ENCODE results near the gene AUTS2. TPM values are rescaled to one million over a fixed set of nuclear protein-coding genes. Genes with fewer than 3 reads are reported as not detected.
A peak's percentile ranks its signal among the peaks of the same experiment; 100 is the strongest.

AUTS2 gene
- total and polyA plus RNA-seq, 4 donors: 4.9 to 24.4 (median 7.0) TPM

DNA sequence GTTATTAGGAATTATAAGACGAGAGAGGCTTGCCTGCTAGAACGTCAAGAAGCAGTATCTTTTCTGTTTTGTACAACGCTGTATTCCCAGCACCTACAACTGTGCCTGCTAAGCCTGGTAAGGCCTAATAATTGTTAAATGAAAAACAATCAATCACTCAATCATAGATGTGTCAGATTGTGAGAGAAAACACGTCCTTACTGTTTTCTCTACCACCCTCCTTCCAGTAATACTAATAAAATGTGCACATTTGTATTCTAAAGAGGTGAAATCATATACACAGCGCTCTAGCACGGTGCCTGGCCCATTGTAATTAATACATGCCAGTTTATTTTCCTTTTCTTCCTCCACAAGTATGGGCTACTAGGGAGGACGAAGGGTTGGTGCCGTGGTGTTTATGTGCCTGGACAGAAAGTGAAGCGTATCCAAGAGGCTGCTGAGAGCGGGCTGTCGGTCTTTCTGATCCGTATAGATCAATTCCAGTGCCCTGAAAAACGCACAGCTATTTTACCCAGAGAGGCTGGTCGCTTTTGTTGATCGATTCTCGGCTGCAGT, 1.5 kb upstream of the AUTS2 start:
- H3K27ac ChIP-seq (ENCODE audit: low read depth in 1 of 2, low read length in 2 of 2): peak overlapping the region in 1 of 2 donors; percentile 76
- TF ChIP-seq, protein P1, sequence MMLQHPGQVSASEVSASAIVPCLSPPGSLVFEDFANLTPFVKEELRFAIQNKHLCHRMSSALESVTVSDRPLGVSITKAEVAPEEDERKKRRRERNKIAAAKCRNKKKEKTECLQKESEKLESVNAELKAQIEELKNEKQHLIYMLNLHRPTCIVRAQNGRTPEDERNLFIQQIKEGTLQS (IDR thresholded peaks at IDR 0.05): no peak
- TF ChIP-seq HNF4G (IDR thresholded peaks at IDR 0.05): no peak
- no peak for TF ChIP-seq MAX (IDR thresholded peaks at IDR 0.05)
- TF ChIP-seq ZBTB33 (IDR thresholded peaks at IDR 0.05): no peak
- TF ChIP-seq FOXA1 (IDR thresholded peaks at IDR 0.05): no peak
- no peak for TF ChIP-seq CTCF (IDR thresholded peaks at IDR 0.05; ENCODE audit: low read depth, low read length, missing input control)
- no peak for TF ChIP-seq EGR1 (IDR thresholded peaks at IDR 0.05; ENCODE audit: low read depth in 2 of 2)
- TF ChIP-seq, protein P2, sequence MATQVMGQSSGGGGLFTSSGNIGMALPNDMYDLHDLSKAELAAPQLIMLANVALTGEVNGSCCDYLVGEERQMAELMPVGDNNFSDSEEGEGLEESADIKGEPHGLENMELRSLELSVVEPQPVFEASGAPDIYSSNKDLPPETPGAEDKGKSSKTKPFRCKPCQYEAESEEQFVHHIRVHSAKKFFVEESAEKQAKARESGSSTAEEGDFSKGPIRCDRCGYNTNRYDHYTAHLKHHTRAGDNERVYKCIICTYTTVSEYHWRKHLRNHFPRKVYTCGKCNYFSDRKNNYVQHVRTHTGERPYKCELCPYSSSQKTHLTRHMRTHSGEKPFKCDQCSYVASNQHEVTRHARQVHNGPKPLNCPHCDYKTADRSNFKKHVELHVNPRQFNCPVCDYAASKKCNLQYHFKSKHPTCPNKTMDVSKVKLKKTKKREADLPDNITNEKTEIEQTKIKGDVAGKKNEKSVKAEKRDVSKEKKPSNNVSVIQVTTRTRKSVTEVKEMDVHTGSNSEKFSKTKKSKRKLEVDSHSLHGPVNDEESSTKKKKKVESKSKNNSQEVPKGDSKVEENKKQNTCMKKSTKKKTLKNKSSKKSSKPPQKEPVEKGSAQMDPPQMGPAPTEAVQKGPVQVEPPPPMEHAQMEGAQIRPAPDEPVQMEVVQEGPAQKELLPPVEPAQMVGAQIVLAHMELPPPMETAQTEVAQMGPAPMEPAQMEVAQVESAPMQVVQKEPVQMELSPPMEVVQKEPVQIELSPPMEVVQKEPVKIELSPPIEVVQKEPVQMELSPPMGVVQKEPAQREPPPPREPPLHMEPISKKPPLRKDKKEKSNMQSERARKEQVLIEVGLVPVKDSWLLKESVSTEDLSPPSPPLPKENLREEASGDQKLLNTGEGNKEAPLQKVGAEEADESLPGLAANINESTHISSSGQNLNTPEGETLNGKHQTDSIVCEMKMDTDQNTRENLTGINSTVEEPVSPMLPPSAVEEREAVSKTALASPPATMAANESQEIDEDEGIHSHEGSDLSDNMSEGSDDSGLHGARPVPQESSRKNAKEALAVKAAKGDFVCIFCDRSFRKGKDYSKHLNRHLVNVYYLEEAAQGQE (IDR thresholded peaks at IDR 0.05): no peak
- H3K4me3 ChIP-seq (ENCODE audit: low read depth in 1 of 3, low read length in 3 of 3): peak overlapping the region in 2 of 3 donors; percentile 65 to 86
- H3K36me3 ChIP-seq (ENCODE audit: control insufficient read depth in 4 of 4, insufficient read depth in 3 of 4, low read depth in 1 of 4, low read length in 3 of 4): no peaks in the 10 kb centered on the region
- H3K27me3 ChIP-seq (ENCODE audit: control insufficient read depth in 4 of 4, insufficient read depth in 4 of 4, low read length in 3 of 4): no peaks in the 10 kb centered on the region
- H3K4me1 ChIP-seq (ENCODE audit: control insufficient read depth in 4 of 4, insufficient read depth in 4 of 4, low read length in 3 of 4): peaks cover 0 to 23% (median 9%) of the 10 kb centered on the region in 4 donors
- DNase-seq (ENCODE audit: low spot score): no peak
- 21% methylated on average over 16 of the region's 16 CpGs for WGBS
- H3K9ac ChIP-seq (ENCODE audit: low read depth in 1 of 2, low read length in 2 of 2): peak overlapping the region; percentile 60 to 81
- no peaks in the 10 kb centered on the region for H3K9me3 ChIP-seq (ENCODE audit: control insufficient read depth in 4 of 4, low read length in 3 of 4)

DNA sequence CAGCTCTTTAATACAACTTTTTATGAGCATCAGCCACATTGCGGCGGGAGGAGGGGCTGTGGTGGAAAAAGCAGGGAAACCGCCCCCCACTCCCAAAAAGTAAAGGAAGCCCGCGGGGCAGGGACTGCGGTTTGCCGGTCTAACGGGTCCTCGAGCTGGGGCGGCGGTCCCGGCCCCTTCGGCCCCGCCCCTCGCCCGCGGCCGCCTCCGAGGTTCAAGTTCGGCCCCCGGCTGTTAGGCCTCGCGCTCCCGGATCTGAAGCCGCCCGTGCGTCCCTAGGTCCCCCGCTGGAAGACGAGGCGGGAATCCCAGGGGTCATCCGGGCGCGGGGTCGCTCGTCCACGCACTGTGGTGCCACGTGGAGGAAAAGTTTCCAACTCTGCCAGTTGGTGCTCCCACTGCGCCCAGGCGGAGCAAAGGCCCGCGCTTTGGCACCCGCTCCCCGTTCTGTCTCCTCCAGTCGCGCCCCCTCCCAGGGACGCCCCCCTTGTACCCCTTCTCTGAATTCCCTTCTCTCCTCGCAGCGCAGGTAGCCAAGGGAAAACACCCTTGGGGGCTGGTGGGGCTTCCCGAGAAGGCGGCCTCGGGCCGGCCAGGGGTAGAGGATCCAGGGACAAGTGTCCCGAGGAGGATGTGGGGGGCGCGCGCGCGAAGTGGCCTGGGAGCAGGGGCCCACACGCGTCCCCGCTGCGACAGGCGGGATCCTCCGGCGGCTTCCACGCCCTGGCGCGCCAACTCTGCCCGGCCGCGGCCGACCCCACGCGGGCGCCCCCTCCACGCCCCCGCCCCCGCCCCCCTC, 798 bp upstream of the AUTS2 start:
- no peaks in the 10 kb centered on the region for H3K36me3 ChIP-seq (ENCODE audit: control insufficient read depth in 4 of 4, insufficient read depth in 3 of 4, low read depth in 1 of 4, low read length in 3 of 4)
- DNase-seq (ENCODE audit: low spot score): peak; percentile 56
- no peaks in the 10 kb centered on the region for H3K9me3 ChIP-seq (ENCODE audit: control insufficient read depth in 4 of 4, low read length in 3 of 4)
- no peaks in the 10 kb centered on the region for H3K27me3 ChIP-seq (ENCODE audit: control insufficient read depth in 4 of 4, insufficient read depth in 4 of 4, low read length in 3 of 4)
- peak overlapping the region in 1 of 2 donors; percentile 81 for H3K9ac ChIP-seq (ENCODE audit: low read depth in 1 of 2, low read length in 2 of 2)
- peaks cover 0 to 23% (median 9%) of the 10 kb centered on the region in 4 donors for H3K4me1 ChIP-seq (ENCODE audit: control insufficient read depth in 4 of 4, insufficient read depth in 4 of 4, low read length in 3 of 4)
- peak overlapping the region; percentile 76 for H3K27ac ChIP-seq (ENCODE audit: low read depth in 1 of 2, low read length in 2 of 2)
- no peak for TF ChIP-seq RAD21 (IDR thresholded peaks at IDR 0.05)
- TF ChIP-seq FOXA2 (IDR thresholded peaks at IDR 0.05): no peak
- no peak for TF ChIP-seq SP1 (IDR thresholded peaks at IDR 0.05)
- TF ChIP-seq MAX (IDR thresholded peaks at IDR 0.05): no peak
- TF ChIP-seq, protein P1 (IDR thresholded peaks at IDR 0.05): no peak
- no peak for TF ChIP-seq ZBTB33 (IDR thresholded peaks at IDR 0.05)
- TF ChIP-seq TAF1 (conservative IDR thresholded peaks at IDR 0.05): no peak
- TF ChIP-seq JUND (IDR thresholded peaks at IDR 0.05): no peak
- WGBS: 1% methylated on average over 78 of the region's 78 CpGs
- H3K4me3 ChIP-seq (ENCODE audit: low read depth in 1 of 3, low read length in 3 of 3): peak overlapping the region; percentile 57 to 86 (median 65)
